ENCODE results near the gene TEX36.

DNA sequence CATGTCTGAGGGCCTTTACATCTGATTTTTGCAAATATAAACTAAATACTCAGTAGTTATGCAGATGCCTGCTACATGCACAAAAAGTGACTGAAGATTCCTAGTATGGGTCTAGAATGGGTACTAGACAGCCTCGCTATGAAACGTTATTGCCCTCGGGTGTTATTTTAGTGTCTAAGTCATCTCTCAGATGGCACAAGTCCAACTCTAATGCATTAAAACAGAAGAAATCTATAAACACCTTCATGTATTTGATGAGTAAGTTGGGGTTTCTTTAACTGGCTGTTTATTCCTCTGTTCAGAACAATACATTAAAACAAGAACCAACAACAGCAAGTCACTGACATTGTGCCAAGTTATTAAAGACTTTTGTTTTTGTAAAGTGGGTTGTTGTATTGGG is 41.6 kb downstream of the TEX36 start:
- TF ChIP-seq CTCF (IDR thresholded peaks at IDR 0.05; ENCODE audit: low read length) = no peak
- TF ChIP-seq EZH2 (IDR thresholded peaks at IDR 0.05; ENCODE audit: borderline replicate concordance, low read length) = no peak
